ENCODE measurements around the gene DVL1. TPM values are rescaled to one million over a fixed set of nuclear protein-coding genes. Genes with fewer than 3 reads are reported as not detected.
A peak's percentile ranks its signal among the peaks of the same experiment; 100 is the strongest.

The DVL1 gene
- polyA plus RNA-seq, 1 experiment: 8.9 TPM

GRCh38 chr1:1328254-1328653, 21.0 kb downstream of the DVL1 start:
- TF ChIP-seq, protein P1, sequence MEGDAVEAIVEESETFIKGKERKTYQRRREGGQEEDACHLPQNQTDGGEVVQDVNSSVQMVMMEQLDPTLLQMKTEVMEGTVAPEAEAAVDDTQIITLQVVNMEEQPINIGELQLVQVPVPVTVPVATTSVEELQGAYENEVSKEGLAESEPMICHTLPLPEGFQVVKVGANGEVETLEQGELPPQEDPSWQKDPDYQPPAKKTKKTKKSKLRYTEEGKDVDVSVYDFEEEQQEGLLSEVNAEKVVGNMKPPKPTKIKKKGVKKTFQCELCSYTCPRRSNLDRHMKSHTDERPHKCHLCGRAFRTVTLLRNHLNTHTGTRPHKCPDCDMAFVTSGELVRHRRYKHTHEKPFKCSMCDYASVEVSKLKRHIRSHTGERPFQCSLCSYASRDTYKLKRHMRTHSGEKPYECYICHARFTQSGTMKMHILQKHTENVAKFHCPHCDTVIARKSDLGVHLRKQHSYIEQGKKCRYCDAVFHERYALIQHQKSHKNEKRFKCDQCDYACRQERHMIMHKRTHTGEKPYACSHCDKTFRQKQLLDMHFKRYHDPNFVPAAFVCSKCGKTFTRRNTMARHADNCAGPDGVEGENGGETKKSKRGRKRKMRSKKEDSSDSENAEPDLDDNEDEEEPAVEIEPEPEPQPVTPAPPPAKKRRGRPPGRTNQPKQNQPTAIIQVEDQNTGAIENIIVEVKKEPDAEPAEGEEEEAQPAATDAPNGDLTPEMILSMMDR (IDR thresholded peaks at IDR 0.05; ENCODE audit: low read depth, low read length): no peak
- CTCF ChIA-PET: no interaction called here
- POLR2A ChIA-PET: no interaction called here

DNA sequence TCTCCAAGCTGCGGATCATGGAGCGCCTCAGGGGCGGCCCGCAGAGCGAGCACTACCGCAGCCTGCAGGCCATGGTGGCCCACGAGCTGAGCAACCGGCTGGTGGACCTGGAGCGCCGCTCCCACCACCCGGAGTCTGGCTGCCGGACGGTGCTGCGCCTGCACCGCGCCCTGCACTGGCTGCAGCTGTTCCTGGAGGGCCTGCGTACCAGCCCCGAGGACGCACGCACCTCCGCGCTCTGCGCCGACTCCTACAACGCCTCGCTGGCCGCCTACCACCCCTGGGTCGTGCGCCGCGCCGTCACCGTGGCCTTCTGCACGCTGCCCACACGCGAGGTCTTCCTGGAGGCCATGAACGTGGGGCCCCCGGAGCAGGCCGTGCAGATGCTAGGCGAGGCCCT, 21.9 kb downstream of the DVL1 start:
- CTCF ChIA-PET: no interaction called here
- H3K4me3 ChIP-seq (ENCODE audit: low read depth, low read length): no peak overlapping the region
- H3K27me3 ChIP-seq (ENCODE audit: control insufficient read depth, insufficient read depth, low read length): no peaks in the 10 kb centered on the region
- POLR2A ChIA-PET: no interaction called here
- TF ChIP-seq, protein P1 (IDR thresholded peaks at IDR 0.05; ENCODE audit: low read depth, low read length): no peak
- H3K27ac ChIP-seq (ENCODE audit: low read depth, low read length): no peak overlapping the region
- DNase-seq (ENCODE audit: low read depth, low spot score): no peak
- H3K9me3 ChIP-seq (ENCODE audit: control insufficient read depth, insufficient read depth, low read length): peaks cover 19% of the 10 kb centered on the region; the same call in 1 of the 2 replicates

More at GRCh38 chr1:1328254-1328653, 21.0 kb downstream of the DVL1 start:
- Histone ChIP-seq H3K27me3 (ENCODE audit: control insufficient read depth, insufficient read depth, low read length) (no peaks in the 10 kb centered on the region), H3K27ac (ENCODE audit: low read depth, low read length) (no peak overlapping the region), H3K4me3 (ENCODE audit: low read depth, low read length) (no peak overlapping the region), H3K9me3 (ENCODE audit: control insufficient read depth, insufficient read depth, low read length) (peaks cover 19% of the 10 kb centered on the region; the same call in 1 of the 2 replicates)
- DNase-seq (ENCODE audit: low read depth, low spot score): no peak

DNA sequence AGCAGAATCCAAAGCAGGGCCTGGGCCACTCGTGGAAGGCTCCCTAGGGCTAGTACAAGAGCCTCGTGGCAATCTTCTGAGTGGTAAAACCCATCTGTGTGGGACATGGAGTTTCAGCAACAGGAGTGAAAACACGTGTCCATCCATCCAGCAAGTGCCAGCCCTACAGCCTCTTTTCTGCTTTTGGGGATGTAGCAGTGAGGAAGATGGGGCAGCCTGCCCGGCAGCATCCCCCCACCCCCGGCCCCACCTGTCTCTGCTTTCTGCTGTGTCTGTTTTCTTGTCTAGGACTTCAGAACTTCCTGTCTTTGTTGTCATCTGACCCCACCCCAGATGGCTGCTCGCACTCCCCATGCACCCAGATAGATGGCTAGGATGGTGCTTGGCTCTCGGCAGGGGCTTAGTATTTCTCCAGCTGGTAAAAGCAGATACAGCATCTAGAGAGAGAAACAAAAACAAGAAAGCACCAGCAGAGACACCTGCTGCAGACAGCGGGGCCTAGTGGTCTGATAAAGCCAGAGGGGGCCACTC, 23.1 kb downstream of the DVL1 start:
- H3K27me3 ChIP-seq (ENCODE audit: control insufficient read depth, insufficient read depth, low read length): no peaks in the 10 kb centered on the region
- DNase-seq (ENCODE audit: low read depth, low spot score): no peak

DNA sequence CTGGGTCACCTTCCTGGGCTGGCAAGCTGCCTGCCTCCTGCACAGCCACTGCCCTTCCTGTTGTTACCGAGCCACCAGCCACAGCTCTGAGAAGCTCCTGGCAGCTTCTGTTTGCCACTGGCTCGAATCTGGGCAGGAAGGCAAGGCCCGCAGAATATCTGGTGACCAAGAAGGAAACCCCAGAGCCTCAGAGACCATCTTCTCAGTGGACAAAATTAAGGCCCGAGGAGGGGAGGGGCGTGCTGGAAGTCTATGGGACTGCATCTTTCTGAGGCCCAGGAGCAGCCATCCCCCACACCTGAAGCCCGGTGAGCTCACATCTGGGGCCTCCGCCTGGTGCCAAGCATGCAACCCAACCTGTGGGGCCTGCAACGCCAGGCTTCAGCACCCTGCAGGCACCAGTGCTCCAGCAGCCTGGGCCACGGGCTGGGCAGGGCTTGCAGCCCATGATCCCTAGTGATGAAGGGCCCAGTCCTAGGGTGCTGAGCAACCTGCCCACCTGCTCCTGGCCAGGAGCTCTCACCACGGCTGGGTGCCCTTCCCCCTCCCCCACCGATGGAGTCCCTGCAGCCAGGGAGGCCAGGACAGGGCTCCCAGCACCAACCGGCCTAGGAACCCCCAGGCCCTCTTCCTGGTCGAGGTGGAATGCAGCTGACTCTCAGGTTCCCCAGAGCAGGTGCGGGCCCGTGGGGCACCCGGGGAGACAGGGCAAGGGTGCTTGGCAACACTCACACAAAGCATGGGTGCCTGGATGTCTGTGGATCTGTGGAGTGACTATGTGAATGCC, 23.7 kb downstream of the DVL1 start:
- Histone ChIP-seq H3K27ac (ENCODE audit: low read depth, low read length) (no peak overlapping the region), H3K4me3 (ENCODE audit: low read depth, low read length) (peak overlapping the region; percentile 86), H3K27me3 (ENCODE audit: control insufficient read depth, insufficient read depth, low read length) (no peaks in the 10 kb centered on the region), H3K9me3 (ENCODE audit: control insufficient read depth, insufficient read depth, low read length) (peaks cover 11% of the 10 kb centered on the region; the same call in 1 of the 2 replicates)
- POLR2A ChIA-PET: no interaction called here
- CTCF ChIA-PET: interaction anchor here (1.2 kb wide), 1 partner anchor 46 kb away, joined by 3 read pairs; no protein-coding TSS in a partner anchor
- TF ChIP-seq, protein P1 (IDR thresholded peaks at IDR 0.05; ENCODE audit: low read depth, low read length): no peak
- DNase-seq (ENCODE audit: low read depth, low spot score): no peak

More for the DNA sequence above, 23.1 kb downstream of the DVL1 start:
- peaks cover 18% of the 10 kb centered on the region; the same call in 1 of the 2 replicates for H3K9me3 ChIP-seq (ENCODE audit: control insufficient read depth, insufficient read depth, low read length)
- POLR2A ChIA-PET: no interaction called here
- no peak overlapping the region for H3K27ac ChIP-seq (ENCODE audit: low read depth, low read length)
- CTCF ChIA-PET: interaction anchor here (1.2 kb wide), 1 partner anchor 45 kb away, joined by 3 read pairs; no protein-coding TSS in a partner anchor
- H3K4me3 ChIP-seq (ENCODE audit: low read depth, low read length): no peak overlapping the region
- TF ChIP-seq, protein P1 (IDR thresholded peaks at IDR 0.05; ENCODE audit: low read depth, low read length): no peak

All from AG04450 (cell line).